GM18505 (cell line): ENCODE measurements around the gene BDP1.
A peak's percentile ranks its signal among the peaks of the same experiment; 100 is the strongest.
"Not testable (repeated sequence)": the region's sequence is repeated elsewhere in the genome, so short reads cannot be mapped to it uniquely, and the experiment has no call there.

Experiments used
- ATAC-seq: cut with Tn5 transposase; IDR thresholded peaks from one replicate; pipeline ENCODE4 v1.9.1; 2021; ENCODE audit not compliant: unreplicated experiment
- POLR2A ChIP-seq: IDR thresholded peaks from 4 replicates; pipeline ENCODE4 v1.6.1; 2011; ENCODE audit warnings: borderline replicate concordance; ENCODE audit not compliant: insufficient read depth, insufficient read length; ENCODE audit errors: extremely low read depth

BDP1 gene, protein sequence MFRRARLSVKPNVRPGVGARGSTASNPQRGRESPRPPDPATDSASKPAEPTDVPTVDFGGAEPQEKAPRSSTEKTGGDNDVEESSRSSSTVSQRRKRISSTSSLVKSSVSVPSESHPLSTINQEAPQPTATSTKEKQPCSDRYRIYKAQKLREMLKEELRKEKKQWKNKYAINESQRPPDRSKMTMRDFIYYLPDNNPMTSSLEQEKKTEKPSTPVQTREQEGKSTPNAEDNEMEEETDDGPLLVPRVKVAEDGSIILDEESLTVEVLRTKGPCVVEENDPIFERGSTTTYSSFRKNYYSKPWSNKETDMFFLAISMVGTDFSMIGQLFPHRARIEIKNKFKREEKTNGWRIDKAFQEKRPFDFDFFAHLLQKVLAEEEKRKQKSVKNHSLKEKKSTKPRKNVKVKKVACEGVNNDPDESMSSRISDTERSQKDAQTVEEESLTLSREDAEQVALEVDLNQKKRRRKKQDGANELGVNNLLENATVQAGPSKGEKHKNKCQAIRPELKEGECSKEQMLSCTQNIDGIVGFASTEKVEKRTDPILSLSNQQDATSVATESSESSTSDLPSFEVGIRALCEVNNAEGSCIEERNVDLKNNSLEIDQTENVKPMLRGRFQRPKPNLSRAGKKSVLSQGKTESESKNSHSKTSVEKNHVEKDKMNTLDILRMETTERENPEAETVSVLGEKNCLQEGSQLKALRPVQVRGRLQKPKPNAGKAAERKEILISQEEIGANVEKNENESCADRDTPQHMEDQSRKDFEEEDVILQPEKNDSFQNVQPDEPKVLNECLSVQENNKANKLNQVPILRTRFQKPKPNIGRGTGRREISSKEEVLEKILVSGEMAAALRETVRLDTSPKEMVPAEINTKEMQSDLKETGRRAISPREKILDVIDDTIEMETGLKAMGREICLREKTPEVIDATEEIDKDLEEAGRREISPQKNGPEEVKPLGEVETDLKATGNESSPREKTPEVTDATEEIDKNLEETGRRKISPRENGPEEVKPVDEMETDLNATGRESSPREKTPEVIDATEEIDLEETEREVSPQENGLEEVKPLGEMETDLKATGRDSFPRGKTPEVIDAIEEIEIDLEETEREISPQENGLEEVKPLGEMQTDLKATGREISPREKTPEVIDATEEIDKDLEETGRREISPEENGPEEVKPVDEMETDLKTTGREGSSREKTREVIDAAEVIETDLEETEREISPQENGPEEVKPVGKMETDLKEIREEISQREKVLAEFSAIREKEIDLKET (N-terminal part only)

DNA sequence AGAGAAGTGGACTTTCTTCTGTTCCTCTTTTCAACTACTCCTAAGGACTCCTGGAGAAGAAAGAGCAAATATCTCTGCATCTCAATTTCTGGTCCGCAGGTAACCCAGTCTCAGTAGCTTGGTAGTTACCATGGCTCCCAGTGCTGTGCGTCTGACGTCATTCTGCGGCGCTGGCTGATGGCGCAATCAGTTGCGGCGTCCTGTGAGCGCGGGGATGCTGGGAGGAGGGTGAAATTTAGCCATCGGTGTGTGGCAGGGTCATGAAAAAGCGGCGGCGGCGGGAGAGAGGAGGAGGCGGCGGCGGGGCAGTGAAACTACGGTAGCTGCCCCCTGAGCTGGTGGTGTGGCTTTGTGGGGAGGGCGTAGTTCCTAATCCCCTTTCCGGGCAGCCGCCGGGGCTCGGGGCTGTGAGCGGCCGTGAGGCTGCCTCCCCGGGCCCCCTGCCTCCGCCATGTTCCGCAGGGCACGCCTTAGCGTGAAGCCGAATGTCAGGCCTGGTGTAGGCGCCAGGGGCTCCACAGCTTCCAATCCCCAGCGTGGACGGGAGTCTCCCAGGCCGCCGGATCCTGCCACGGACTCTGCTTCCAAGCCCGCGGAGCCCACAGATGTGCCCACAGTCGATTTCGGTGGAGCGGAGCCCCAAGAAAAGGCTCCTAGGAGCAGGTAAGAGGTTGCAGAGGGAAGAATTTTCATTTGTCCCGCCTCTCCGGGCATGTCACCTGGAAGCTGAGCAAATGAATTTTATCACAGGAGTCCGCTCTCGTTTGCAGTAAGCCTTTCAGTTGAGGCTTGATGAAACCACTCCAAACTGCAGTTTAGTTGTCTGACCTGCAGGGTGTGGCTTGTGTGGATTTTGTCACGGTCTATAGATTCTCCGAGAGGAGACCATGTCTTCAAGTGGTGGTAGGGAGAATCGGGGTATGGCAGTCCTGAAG lies at the start of gene BDP1:
Gene BDP1, plus strand, starts transcription at position 225 of the 935 bp plus-strand sequence. Its CDS starts 227 bp downstream, at position 452.
- peak; percentile 82 for TF ChIP-seq POLR2A
- peak; percentile 95 for ATAC-seq

DNA sequence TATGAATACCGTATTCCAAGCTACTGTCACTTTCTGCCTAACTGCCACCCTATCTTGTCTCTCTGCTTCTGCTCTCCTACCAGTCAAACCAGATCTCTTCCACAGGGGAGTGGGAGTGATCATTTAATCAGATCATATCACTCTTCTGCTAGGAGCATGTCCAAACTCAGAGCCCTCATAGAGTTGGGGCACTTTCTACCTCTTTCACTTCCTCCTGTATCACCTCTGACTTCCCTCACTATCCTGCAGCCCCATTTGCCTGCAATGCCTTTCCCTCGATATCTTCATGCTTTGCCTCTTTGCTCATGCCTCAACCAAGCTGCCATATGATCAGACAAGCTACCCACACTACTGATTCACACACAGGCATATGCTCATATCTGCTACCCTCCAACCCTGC lies 45.4 kb upstream of the BDP1 start:
- not testable (repeated sequence) for ATAC-seq

DNA sequence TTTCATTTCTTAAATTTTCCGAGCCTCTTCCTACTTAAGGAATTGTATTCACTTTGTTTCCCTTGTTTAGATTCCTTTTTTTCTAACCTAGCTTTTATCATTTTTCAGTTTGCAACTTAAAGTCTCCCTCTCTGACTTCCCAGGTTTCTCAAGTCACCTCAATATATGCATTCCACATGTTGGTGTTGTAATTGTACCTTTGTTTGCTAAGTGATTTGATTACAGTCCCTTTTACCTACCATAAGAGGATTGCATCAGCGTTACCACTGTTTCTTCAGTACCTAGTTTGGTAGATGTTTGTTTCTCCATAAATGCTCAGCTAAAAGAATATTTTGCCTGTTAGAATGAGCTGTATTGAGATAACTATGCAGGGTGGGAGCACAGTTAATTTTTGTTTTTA lies 39.8 kb upstream of the BDP1 start:
- ATAC-seq, result not testable (repeated sequence)

DNA sequence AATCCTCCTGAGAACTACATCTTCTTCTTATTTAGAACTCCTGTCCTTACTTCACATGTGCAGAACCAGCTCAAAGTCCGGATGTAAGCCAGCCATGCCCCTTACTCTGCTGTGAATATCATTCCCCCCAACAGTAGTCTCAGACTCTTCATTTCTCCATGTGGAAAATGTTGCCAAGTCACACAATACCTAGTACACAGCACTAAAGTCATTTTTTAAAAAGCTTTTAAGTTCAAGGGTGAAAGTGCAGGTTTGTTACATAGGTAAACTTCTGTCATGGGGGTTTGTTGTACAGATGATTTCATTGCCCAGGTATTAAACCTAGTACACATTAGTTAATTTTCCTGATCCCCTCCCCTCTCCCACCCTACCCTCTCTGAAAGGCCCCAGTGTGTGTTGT lies 37.4 kb upstream of the BDP1 start:
- not testable (repeated sequence) for ATAC-seq

DNA sequence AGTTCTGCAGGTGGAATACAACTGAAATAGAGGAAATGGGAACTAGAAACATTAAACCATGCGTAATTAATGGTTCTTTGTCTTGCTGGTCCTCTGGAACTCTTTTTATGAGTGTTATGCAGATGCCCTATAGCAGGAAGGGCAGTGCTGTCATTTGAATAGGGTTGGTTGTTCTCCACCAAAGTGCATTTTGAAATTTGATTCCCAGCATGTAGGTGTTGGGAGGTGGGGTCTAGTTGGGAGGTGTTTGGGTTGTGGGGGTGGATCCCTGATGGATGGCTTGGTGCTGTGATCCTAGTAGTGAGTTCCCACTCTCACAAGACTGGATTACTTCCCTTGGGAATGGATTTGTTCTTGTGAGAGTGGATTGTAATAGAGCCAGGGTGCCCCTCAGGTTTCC lies 34.2 kb upstream of the BDP1 start:
- ATAC-seq, result not testable (repeated sequence)

DNA sequence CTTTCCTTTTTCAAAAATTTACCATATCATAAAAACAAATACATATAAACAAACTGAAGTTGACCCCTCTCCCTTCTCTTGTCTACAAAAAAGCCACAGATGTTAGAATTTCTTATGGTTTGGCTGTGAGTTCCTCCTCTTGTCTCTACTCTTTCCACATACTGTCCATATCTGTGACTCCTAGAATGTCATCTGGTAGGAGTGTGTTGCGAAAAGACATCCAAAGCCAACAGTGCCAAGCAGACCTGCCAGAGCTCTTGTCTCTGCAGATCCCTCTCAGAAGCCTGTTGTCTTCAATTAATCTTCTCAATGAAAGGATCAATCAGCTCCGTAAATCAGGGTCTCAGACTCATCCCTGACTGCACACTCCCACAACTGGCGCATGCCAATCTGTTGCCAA lies 31.6 kb upstream of the BDP1 start:
- ATAC-seq, result not testable (repeated sequence)

DNA sequence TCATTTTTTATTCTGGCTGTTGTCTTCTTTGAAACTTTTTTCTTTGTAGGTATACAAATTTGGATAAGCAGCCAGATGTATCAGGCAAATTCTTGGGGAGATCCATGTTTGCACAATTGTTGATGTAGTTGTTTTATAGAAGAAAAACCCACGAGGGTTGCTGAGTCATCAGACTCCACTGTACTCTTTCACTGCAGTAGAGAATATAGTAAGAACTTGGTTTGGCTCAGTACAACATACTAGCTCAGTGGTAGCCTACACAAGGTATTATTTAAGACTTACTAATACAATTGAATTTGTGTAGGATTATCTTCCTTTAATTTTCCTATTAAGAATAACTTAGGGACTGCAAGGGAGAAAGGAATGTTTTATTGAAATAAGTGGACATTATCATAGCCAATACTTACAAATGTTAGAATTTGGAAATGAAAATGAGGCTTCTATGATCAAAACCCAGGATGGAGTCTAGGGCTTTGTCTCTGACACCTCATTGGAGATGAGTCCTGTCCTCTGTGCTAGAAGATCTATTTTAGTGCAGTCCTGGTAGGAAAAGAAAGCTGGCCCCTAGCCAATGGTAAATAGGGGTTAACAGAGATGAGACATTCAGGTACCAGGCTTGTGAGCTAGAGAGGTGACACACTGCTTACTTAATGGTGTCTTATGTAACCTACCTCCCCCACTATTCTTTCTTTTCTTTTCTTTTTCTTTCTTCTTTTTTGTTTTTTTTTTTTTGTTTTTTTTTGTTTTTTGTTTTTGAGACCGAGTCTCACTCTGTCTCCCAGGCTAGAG lies 28.6 kb upstream of the BDP1 start:
- not testable (repeated sequence) for ATAC-seq

DNA sequence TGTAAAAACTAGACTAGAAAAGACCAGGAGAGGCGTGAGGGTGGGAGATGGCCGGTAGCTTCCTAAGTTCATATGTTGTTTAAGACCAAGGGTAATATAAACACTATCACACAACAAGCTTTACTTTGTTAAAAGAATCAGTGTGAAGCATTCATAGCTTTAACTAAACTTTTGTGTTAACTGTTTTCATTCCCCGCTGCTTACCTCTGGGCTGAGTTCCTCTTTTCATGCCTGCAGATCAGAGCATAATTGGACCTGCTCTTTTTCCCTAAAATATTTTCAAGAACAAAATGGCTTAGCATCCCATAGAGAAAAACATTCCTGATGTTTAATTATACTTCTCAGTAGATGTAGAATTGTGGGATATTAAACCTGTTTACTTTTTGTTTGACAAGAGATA lies 23.0 kb upstream of the BDP1 start:
- not testable (repeated sequence) for ATAC-seq

DNA sequence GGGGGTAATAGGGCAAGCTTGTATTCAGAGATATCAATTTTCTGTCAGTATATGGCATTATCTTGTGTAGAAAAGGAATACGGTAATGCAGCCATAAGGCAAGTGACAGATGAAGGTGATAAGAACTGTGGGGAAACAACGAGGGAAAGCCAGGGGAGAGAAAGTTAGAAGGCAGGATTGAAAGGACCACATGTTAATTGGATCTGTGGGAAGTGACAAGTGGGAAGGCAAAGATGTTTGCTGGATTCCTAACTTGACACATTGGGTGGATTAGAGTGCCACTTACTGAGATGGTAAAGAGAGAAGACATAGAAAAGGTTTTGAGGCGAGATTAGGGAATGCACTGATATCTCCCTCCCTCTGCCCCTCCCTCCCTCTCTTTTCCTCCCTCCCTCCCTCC lies 20.6 kb upstream of the BDP1 start:
- not testable (repeated sequence) for ATAC-seq

DNA sequence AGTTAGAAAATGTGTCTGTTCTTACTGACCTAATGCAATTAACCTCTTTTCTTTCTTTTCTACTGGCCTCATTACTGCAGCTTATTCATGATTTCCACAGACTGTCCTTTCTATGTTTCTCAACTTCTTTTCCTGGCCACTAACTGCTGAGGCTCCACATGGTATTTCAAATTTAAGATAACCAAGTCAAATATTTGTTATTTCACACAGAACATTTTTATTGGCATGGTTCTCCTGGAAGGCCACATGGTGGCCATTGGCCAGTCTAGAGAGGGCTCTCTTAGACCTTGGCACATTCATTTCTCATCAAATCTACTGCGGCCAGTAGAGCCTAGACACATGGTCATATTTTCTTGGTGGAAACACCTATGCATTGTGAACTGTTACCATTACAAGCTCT lies 13.9 kb upstream of the BDP1 start:
- ATAC-seq, result not testable (repeated sequence)

DNA sequence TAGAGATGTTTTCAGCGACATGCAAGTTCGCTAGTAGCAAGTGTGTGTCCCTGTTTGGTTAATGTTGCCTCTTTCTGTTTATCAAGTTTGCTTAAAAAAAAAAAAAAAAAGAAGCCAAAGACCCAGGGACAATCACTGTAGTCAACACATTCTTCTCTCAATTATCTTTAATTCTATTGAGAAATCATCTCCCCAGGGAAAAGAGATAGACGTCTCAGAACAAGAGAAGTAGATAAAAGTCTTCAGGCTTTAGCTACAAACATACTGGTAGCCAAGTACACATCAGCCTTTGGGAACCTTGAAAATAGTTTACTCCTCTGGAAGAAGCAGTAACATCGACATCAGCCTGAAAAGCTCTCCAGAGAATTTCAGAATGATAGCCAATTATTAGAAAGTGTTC lies 11.6 kb upstream of the BDP1 start:
- not testable (repeated sequence) for ATAC-seq

DNA sequence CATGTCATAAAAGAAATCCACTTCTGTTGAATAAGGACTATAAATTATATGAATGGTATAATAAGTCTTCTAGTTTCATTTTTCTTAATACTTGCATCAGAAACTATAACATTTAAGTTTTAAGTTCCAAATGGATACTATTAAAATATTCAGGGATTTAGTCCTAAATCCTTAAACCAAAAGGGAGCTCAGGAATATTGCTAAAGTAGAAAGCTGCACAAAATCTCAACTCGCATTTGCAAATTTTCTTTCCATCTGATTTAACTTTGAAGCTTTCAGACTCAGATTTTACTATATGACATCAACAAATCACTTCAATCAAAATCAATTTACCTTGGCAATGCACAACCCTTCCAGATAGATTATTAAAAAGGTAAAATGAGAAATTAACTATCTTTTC lies 10.4 kb upstream of the BDP1 start:
- not testable (repeated sequence) for ATAC-seq

DNA sequence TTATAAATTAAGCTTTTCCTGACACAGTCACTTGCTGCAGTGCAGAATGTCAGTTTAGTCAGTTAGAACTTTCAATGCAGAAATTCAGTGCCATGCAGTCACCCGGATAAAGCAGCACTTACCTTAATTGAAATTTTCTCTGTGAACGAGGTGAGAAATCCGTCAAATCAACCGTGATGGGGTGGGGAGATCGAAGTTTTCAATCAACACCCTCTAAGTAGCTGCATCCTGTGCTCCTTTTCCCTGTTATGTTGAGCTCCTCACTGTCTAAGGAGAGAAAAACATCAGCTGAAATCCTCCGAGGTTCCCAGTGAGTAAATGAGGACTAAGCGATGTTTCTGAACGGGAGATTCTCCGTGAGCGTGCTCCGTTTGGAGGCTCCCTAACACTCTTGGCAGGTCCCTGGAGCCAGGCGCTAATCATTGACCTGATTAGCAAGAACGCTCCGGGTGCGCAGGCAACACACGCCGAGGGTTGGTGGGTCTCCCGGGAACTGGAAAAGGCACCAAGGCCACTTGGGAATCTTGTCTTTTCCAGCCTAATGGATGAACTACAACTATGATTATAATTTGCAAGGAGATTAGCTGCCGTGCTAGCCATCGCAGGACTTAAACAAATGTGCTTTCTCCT lies 9.8 kb upstream of the BDP1 start:
- not testable (repeated sequence) for ATAC-seq

DNA sequence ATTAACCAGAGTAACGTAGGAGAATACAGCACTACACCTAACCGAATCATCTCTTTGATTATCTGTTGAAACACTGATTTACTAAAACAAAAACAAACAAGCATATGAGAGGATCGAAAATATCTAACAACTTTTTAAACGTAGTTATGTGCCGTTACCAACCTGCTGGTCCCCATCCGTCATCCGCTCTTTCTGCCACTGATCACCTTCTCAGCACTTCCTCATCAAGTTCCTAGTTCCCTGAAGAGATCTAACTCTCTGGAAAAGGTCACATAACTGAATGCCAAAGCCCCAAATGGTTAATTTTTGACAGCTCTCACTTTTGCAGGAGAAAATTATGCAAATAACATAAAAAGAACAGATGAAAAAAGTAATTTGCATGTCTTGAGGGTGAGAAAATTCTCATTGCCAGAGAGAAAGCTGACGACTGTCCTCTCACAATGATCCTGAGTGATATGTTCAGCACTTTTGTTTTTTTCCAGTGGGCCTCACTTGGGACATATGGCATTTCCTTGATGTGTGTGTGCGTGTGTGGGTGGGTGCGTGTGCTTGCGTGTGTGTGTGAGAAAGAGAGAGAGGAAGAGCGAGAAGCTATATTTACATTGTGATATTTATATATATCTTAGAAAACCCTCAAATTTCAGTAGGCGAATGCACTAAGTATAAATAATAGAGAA lies 8.8 kb upstream of the BDP1 start:
- ATAC-seq, result not testable (repeated sequence)

DNA sequence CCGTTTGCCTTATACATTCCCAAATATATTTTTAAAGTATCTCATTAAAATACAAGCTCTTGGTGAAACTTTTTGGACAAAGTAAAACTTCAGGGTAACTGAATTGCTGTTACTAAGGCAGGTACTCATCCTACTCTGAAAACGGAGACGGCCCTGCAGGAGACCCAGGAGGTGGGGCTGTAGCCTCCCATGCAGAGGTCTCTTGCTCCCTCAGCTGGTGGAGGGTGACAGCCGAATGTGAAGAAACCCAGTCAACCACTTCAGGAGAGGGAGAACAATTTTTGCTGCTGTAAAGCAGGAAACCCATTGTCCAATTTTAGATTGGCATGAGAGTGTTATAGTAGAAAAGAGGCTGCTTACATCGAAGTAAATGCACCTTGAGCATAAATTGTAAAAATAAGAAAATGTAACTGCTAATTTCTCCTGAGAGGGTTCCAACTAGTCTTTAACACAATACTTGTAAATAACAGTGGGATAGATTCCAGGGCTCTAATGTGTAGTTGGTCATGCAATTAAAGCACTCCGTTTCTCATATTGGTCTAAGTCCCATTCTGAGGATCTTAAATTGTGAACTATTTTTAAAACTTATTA lies 8.1 kb upstream of the BDP1 start:
- peak; percentile 87 for ATAC-seq
